Peyer's patch (tissue), 4 donors: ENCODE data around the gene LASP1NB.

Experiments
- DNase-seq, 3 donors: peaks; one replicate each; pipeline ENCODE4 v3.0.0-alpha.2; 2017 to 2019
- H3K27ac ChIP-seq, 4 donors: fragments of 200-600 bp; sonication (generic); one replicate each; pipeline ENCODE4 v1.5.1; 2016 to 2019
- H3K27me3 ChIP-seq, 2 donors: fragments of 200-600 bp; sonication (generic); one replicate each; pipeline ENCODE4 v1.5.1; 2019
- H3K36me3 ChIP-seq, 3 donors: fragments of 200-600 bp; sonication (generic); one replicate each; pipeline ENCODE4 v1.5.1; 2016 to 2019
- H3K4me1 ChIP-seq, 4 donors: fragments of 200-600 bp; sonication (generic); one replicate each; pipeline ENCODE4 v1.5.1; 2016 to 2019
- H3K4me3 ChIP-seq, 4 donors: fragments of 200-600 bp; sonication (generic); 1 replicate in 3 of 4; 2 replicates in 1 of 4; pipeline ENCODE4 v1.5.1; 2016 to 2019; ENCODE audit warnings: mild to moderate bottlenecking in 1 of 4
- H3K9me3 ChIP-seq, 4 donors: fragments of 200-600 bp; sonication (generic); one replicate each; pipeline ENCODE4 v1.5.1; 2016 to 2019; ENCODE audit warnings: mild to moderate bottlenecking in 1 of 4
- CTCF ChIP-seq, 6 experiments: fragments of 450-650 bp in 4 of 6; fragments of 200-600 bp in 2 of 6; sonication (generic) in 1 of 6; IDR thresholded peaks; one replicate each; pipeline ENCODE4 v1.5.1; 2017 to 2019; ENCODE audit warnings: antibody characterized with exemption in 6 of 6, mild to moderate bottlenecking in 3 of 6, moderate library complexity in 1 of 6
- POLR2A ChIP-seq, 2 donors: fragments of 450-650 bp; IDR thresholded peaks; one replicate each; pipeline ENCODE4 v1.5.1; 2017; ENCODE audit warnings: antibody characterized with exemption in 2 of 2, mild to moderate bottlenecking in 2 of 2, moderate library complexity in 2 of 2

Gene LASP1NB

GRCh38 chr17:38914741-38915638 lies 10.4 kb upstream of the LASP1NB start:
- peak overlapping the region in 3 of 4 donors; percentile 18 to 72 (median 61) for H3K27ac ChIP-seq
- no peak for TF ChIP-seq POLR2A (IDR thresholded peaks at IDR 0.05)
- peak in 3 of 6 experiments; percentile 37 to 44 (median 42) for TF ChIP-seq CTCF (IDR thresholded peaks at IDR 0.05)
- no peaks in the 10 kb centered on the region for H3K9me3 ChIP-seq
- peaks cover 0 to 90% (median 0%) of the 10 kb centered on the region in 3 donors for H3K36me3 ChIP-seq
- H3K4me3 ChIP-seq: no peak overlapping the region
- no peaks in the 10 kb centered on the region for H3K27me3 ChIP-seq
- peaks cover 0 to 64% (median 7%) of the 10 kb centered on the region in 4 donors for H3K4me1 ChIP-seq
- peak; percentile 3 to 81 (median 71) for DNase-seq

GRCh38 chr17:38915639-38915995 lies 9.8 kb upstream of the LASP1NB start:
- no peak overlapping the region for H3K4me3 ChIP-seq
- DNase-seq: peak in 1 of 3 donors; percentile 41
- H3K27me3 ChIP-seq: no peaks in the 10 kb centered on the region
- no peaks in the 10 kb centered on the region for H3K9me3 ChIP-seq
- TF ChIP-seq CTCF (IDR thresholded peaks at IDR 0.05) (no peak), POLR2A (IDR thresholded peaks at IDR 0.05) (no peak)
- peak overlapping the region in 3 of 4 donors; percentile 18 to 72 (median 61) for H3K27ac ChIP-seq
- H3K4me1 ChIP-seq: peaks cover 0 to 64% (median 7%) of the 10 kb centered on the region in 4 donors
- peaks cover 0 to 94% (median 0%) of the 10 kb centered on the region in 3 donors for H3K36me3 ChIP-seq

- Histone ChIP-seq H3K4me3 (no peak overlapping the region), H3K4me1 (peaks cover 0 to 56% (median 7%) of the 10 kb centered on the region in 4 donors), H3K36me3 (peaks cover 0 to 84% (median 0%) of the 10 kb centered on the region in 3 donors), H3K27ac (peak overlapping the region in 2 of 4 donors; percentile 18 to 72), H3K9me3 (no peaks in the 10 kb centered on the region), H3K27me3 (no peaks in the 10 kb centered on the region)
- TF ChIP-seq POLR2A (IDR thresholded peaks at IDR 0.05): no peak
- DNase-seq: peak in 2 of 3 donors; percentile 3 to 43
Observed at GRCh38 chr17:38916771-38917170, 8.6 kb upstream of the LASP1NB start.

- Histone ChIP-seq H3K4me3 (no peak overlapping the region), H3K4me1 (peaks cover 0 to 56% (median 7%) of the 10 kb centered on the region in 4 donors), H3K36me3 (peaks cover 0 to 80% (median 0%) of the 10 kb centered on the region in 3 donors), H3K27me3 (no peaks in the 10 kb centered on the region), H3K9me3 (no peaks in the 10 kb centered on the region), H3K27ac (peak overlapping the region in 2 of 4 donors; percentile 18 to 67)
- DNase-seq: peak in 2 of 3 donors; percentile 14 to 24
- no peak for TF ChIP-seq POLR2A (IDR thresholded peaks at IDR 0.05)
- TF ChIP-seq CTCF (IDR thresholded peaks at IDR 0.05): no peak
Observed at GRCh38 chr17:38917259-38917658, 8.2 kb upstream of the LASP1NB start.

- no peak overlapping the region for H3K27ac ChIP-seq
- TF ChIP-seq CTCF (IDR thresholded peaks at IDR 0.05): no peak
- no peak for TF ChIP-seq POLR2A (IDR thresholded peaks at IDR 0.05)
- H3K36me3 ChIP-seq: peaks cover 0 to 73% (median 0%) of the 10 kb centered on the region in 3 donors
- no peaks in the 10 kb centered on the region for H3K27me3 ChIP-seq
- H3K4me3 ChIP-seq: no peak overlapping the region
- DNase-seq: peak in 2 of 3 donors; percentile 12 to 47
- H3K4me1 ChIP-seq: peaks cover 0 to 56% (median 4%) of the 10 kb centered on the region in 4 donors
- no peaks in the 10 kb centered on the region for H3K9me3 ChIP-seq
Observed at GRCh38 chr17:38918129-38918913, 7.1 kb upstream of the LASP1NB start.
